Sciatic nerve (tissue), 2 donors: Measurements from ENCODE around the gene TNFRSF9. TPM values are rescaled to one million over a fixed set of nuclear protein-coding genes. Genes with fewer than 3 reads are reported as not detected.
"Not testable (repeated sequence)": the region's sequence is repeated elsewhere in the genome, so short reads cannot be mapped to it uniquely, and the experiment has no call there.

Experiments used
- ATAC-seq: fragments of 200-7000 bp; cut with Tn5 transposase; one replicate; pipeline ENCODE4 v1.9.1; 2020; ENCODE audit warnings: mild to moderate bottlenecking, moderate library complexity
- DNase-seq: peaks from one replicate; pipeline ENCODE4 v3.0.0-alpha.2; 2020; ENCODE audit warnings: low spot score
- intact Hi-C: fragments of 100-400 bp; cut with DNase I; formaldehyde crosslinking; loops from one replicate; pipeline ENCODE4 v1.14.2; 2022
- total RNA-seq: library from RNA; stranded (reverse); fragmentation: NEBNext Ultra II Directional; extraction: Animal tissue kit (Norgen Biotek cat#: 25700); gene quantifications from one replicate; pipeline ENCODE4 v1.2.1, GENCODE V29; 2021
- donor health status: DM: no; HTN: no; CAD: no.
- donor health status: DM: no; HTN: no; CAD: no.

The TNFRSF9 gene
- total RNA-seq, 1 donor from 2014 or later, result 0.27 TPM

GRCh38 chr1:7929637-7930036 is 11.0 kb downstream of the TNFRSF9 start:
- intact Hi-C loops, result no loop called here
- ATAC-seq, result no peak
- DNase-seq, result no peak

GRCh38 chr1:7928247-7928646 is 12.4 kb downstream of the TNFRSF9 start:
- ATAC-seq (no peak), DNase-seq (no peak)
- intact Hi-C loops, result no loop called here

- ATAC-seq, DNase-seq, intact Hi-C loops: not testable (repeated sequence)
Observed at GRCh38 chr1:7927061-7927460, 13.6 kb downstream of the TNFRSF9 start.

GRCh38 chr1:7922301-7922700 is 18.3 kb downstream of the TNFRSF9 start:
- intact Hi-C loops, result no loop called here
- DNase-seq, result no peak

GRCh38 chr1:7921796-7922195 is 18.8 kb downstream of the TNFRSF9 start:
- no peak for DNase-seq
- no peak for ATAC-seq
- intact Hi-C loops, result no loop called here

More at GRCh38 chr1:7922301-7922700, 18.3 kb downstream of the TNFRSF9 start:
- ATAC-seq, result peak; percentile 22

- no peak for DNase-seq
- no peak for ATAC-seq
- intact Hi-C loops, result no loop called here
Observed at GRCh38 chr1:7919880-7920279, 20.8 kb downstream of the TNFRSF9 start.

GRCh38 chr1:7917971-7918370 is 22.7 kb downstream of the TNFRSF9 start:
- intact Hi-C loops, ATAC-seq, DNase-seq: not testable (repeated sequence)

- DNase-seq, result no peak
- ATAC-seq, result no peak
- intact Hi-C loops, result no loop called here
Observed at GRCh38 chr1:7916501-7916830, 24.2 kb downstream of the TNFRSF9 start.

GRCh38 chr1:7915826-7916500 is 24.7 kb downstream of the TNFRSF9 start:
- no peak for DNase-seq
- intact Hi-C loops, result no loop called here
- no peak for ATAC-seq

GRCh38 chr1:7912743-7913557 is 27.7 kb downstream of the TNFRSF9 start:
- ATAC-seq (no peak), DNase-seq (no peak)
- intact Hi-C loops, result no loop called here

- intact Hi-C loops, result no loop called here
- ATAC-seq, result no peak
- DNase-seq, result no peak
Observed at GRCh38 chr1:7912145-7912544, 28.5 kb downstream of the TNFRSF9 start.

- ATAC-seq, result no peak
- DNase-seq, result no peak
- intact Hi-C loops, result no loop called here
Observed at GRCh38 chr1:7905262-7905661, 35.4 kb downstream of the TNFRSF9 start.

GRCh38 chr1:7902478-7903085 is 38.1 kb downstream of the TNFRSF9 start:
- ATAC-seq, result peak; percentile 94
- peak; percentile 77 for DNase-seq
- intact Hi-C loops, result no loop called here

- ATAC-seq, result no peak
- intact Hi-C loops, result no loop called here
- no peak for DNase-seq
Observed at GRCh38 chr1:7899741-7900140, 40.9 kb downstream of the TNFRSF9 start.

GRCh38 chr1:7898962-7899361 is 41.7 kb downstream of the TNFRSF9 start:
- ATAC-seq (no peak), DNase-seq (no peak)
- intact Hi-C loops, result no loop called here

GRCh38 chr1:7896994-7897393 is 43.6 kb downstream of the TNFRSF9 start:
- ATAC-seq (no peak), DNase-seq (no peak)
- intact Hi-C loops, result no loop called here

GRCh38 chr1:7893529-7894180 is 47.0 kb downstream of the TNFRSF9 start:
- intact Hi-C loops, result no loop called here
- DNase-seq (no peak), ATAC-seq (peak; percentile 91)

- DNase-seq (no peak), ATAC-seq (no peak)
- intact Hi-C loops, result no loop called here
Observed at GRCh38 chr1:7891804-7892203, 48.8 kb downstream of the TNFRSF9 start.

- DNase-seq (no peak), ATAC-seq (no peak)
- intact Hi-C loops, result no loop called here
Observed at GRCh38 chr1:7890853-7891252, 49.8 kb downstream of the TNFRSF9 start.
